Natural killer cell (primary cell): ENCODE measurements around the gene CNPY4. TPM values are rescaled to one million over a fixed set of nuclear protein-coding genes. Genes with fewer than 3 reads are reported as not detected.

Experiments
- ATAC-seq, 3 donors: fragments of 150-1000 bp in 2 of 3; fragments of 200-7000 bp in 1 of 3; cut with Tn5 transposase; 1 replicate in 1 of 3; 2 replicates in 2 of 3; pipeline ENCODE4 v1.10.0; 2021; ENCODE audit warnings: mild to moderate bottlenecking in 2 of 3, moderate library complexity in 2 of 3
- DNase-seq, 2 donors: peaks; one replicate each; pipeline versions ENCODE4 v3.0.0 to v3.0.0-alpha.2; 2013 to 2021; ENCODE audit warnings: mixed read lengths in 1 of 2
- H3K27ac ChIP-seq: one replicate; pipeline ENCODE4 v1.5.1; 2013; ENCODE audit warnings: mild to moderate bottlenecking, low read length
- H3K27me3 ChIP-seq: one replicate; pipeline ENCODE4 v1.6.1; 2013; ENCODE audit warnings: low read length; ENCODE audit not compliant: control insufficient read depth, insufficient read depth
- H3K36me3 ChIP-seq: one replicate; pipeline ENCODE4 v1.6.1; 2013; ENCODE audit warnings: low read length; ENCODE audit not compliant: control insufficient read depth, insufficient read depth
- H3K4me1 ChIP-seq: one replicate; pipeline ENCODE4 v1.6.1; 2013; ENCODE audit warnings: low read length; ENCODE audit not compliant: control insufficient read depth, insufficient read depth
- H3K4me3 ChIP-seq: one replicate; pipeline ENCODE4 v1.5.1; 2013; ENCODE audit warnings: low read length
- H3K9me3 ChIP-seq: one replicate; pipeline ENCODE4 v1.6.1; 2013; ENCODE audit warnings: low read length; ENCODE audit not compliant: control insufficient read depth, insufficient read depth
- H3K27ac Mint-ChIP-seq, 2 donors: one replicate each; pipeline ENCODE4 v1.8.0; 2022; ENCODE audit warnings: mild to moderate bottlenecking in 2 of 2, mixed read lengths in 2 of 2, moderate library complexity in 1 of 2
- H3K27me3 Mint-ChIP-seq, 2 donors: one replicate each; pipeline ENCODE4 v1.8.0; 2022; ENCODE audit warnings: low read depth in 2 of 2, mixed read lengths in 2 of 2
- H3K36me3 Mint-ChIP-seq: one replicate; pipeline ENCODE4 v1.8.0; 2022; ENCODE audit warnings: mixed read lengths
- H3K4me1 Mint-ChIP-seq, 2 donors: one replicate each; pipeline ENCODE4 v1.8.0; 2022; ENCODE audit warnings: mixed read lengths in 2 of 2
- H3K4me3 Mint-ChIP-seq: one replicate; pipeline ENCODE4 v1.8.0; 2022; ENCODE audit warnings: mild to moderate bottlenecking, moderate library complexity, mixed read lengths
- H3K9me3 Mint-ChIP-seq, 2 donors: one replicate each; pipeline ENCODE4 v1.8.0; 2022; ENCODE audit warnings: mixed read lengths in 2 of 2
- CTCF ChIP-seq: fragments of 200-600 bp; IDR thresholded peaks from one replicate; pipeline ENCODE4 v1.8.0; 2022; ENCODE audit warnings: antibody characterized with exemption
- WGBS: methylation state at CpG from one replicate; pipeline ENCODE4 v1.1.7; 2013; ENCODE audit warnings: missing lambda C conversion rate; ENCODE audit not compliant: insufficient coverage; 5-methylcytosine and 5-hydroxymethylcytosine counted together
- intact Hi-C: fragments of 100-400 bp; cut with micrococcal nuclease; formaldehyde crosslinking; loops from one replicate; pipeline ENCODE4 v1.14.2; 2022
- total RNA-seq, 4 donors: library from RNA; stranded (reverse); fragments of 120-200 nt in 1 of 4; gene quantifications; one replicate each; pipeline versions ENCODE4 v1.2.3 to v1.2.4, GENCODE V29; 2013 to 2022

Gene CNPY4
- total RNA-seq, 3 donors from 2014 or later (not counting 1 experiment from before 2014, with no cell fraction given): 19.1 to 25.8 (median 23.9) TPM

GRCh38 chr7:100109521-100110163 is 9.8 kb upstream of the CNPY4 start:
- H3K36me3 ChIP-seq: peaks cover 45% of the 10 kb centered on the region
- intact Hi-C loops: loop anchor here (10.0 kb wide), 1 partner anchor 565 kb away; the partner anchor contains the start of gene GNB2
- no peak for ATAC-seq
- no peaks in the 10 kb centered on the region for H3K36me3 Mint-ChIP-seq
- no peak for TF ChIP-seq CTCF
- H3K9me3 ChIP-seq: no peaks in the 10 kb centered on the region
- H3K27ac ChIP-seq: no peak overlapping the region
- no peak overlapping the region for H3K4me3 ChIP-seq
- no peak overlapping the region for H3K27ac Mint-ChIP-seq
- H3K4me3 Mint-ChIP-seq: no peak overlapping the region
- H3K4me1 ChIP-seq: no peaks in the 10 kb centered on the region
- no peaks in the 10 kb centered on the region for H3K27me3 ChIP-seq
- no peaks in the 10 kb centered on the region for H3K27me3 Mint-ChIP-seq
- DNase-seq: no peak
- no peaks in the 10 kb centered on the region for H3K4me1 Mint-ChIP-seq
- WGBS: 93% methylated on average over 12 of the region's 12 CpGs
- H3K9me3 Mint-ChIP-seq: no peaks in the 10 kb centered on the region

GRCh38 chr7:100111156-100111555 is 8.3 kb upstream of the CNPY4 start:
- no peaks in the 10 kb centered on the region for H3K4me1 ChIP-seq
- no peak overlapping the region for H3K4me3 ChIP-seq
- no peaks in the 10 kb centered on the region for H3K9me3 Mint-ChIP-seq
- TF ChIP-seq CTCF: no peak
- H3K9me3 ChIP-seq: no peaks in the 10 kb centered on the region
- H3K36me3 Mint-ChIP-seq: no peaks in the 10 kb centered on the region
- H3K4me3 Mint-ChIP-seq: no peak overlapping the region
- no peak for DNase-seq
- intact Hi-C loops: no loop called here
- ATAC-seq: no peak
- H3K36me3 ChIP-seq: peaks cover 43% of the 10 kb centered on the region
- no peak overlapping the region for H3K27ac ChIP-seq
- no peak overlapping the region for H3K27ac Mint-ChIP-seq
- no peaks in the 10 kb centered on the region for H3K27me3 Mint-ChIP-seq
- 97% methylated on average over 7 of the region's 7 CpGs for WGBS
- no peaks in the 10 kb centered on the region for H3K4me1 Mint-ChIP-seq
- H3K27me3 ChIP-seq: no peaks in the 10 kb centered on the region

GRCh38 chr7:100111914-100112313 is 7.5 kb upstream of the CNPY4 start:
- no peaks in the 10 kb centered on the region for H3K36me3 Mint-ChIP-seq
- WGBS: 86% methylated on average over 13 of the region's 13 CpGs
- no peak for TF ChIP-seq CTCF

GRCh38 chr7:100115026-100115425 is 4.4 kb upstream of the CNPY4 start:
- no peaks in the 10 kb centered on the region for H3K27me3 Mint-ChIP-seq
- no peak for TF ChIP-seq CTCF

More at GRCh38 chr7:100111914-100112313, 7.5 kb upstream of the CNPY4 start:
- ATAC-seq: no peak
- H3K4me3 ChIP-seq: no peak overlapping the region
- no peak overlapping the region for H3K27ac ChIP-seq
- intact Hi-C loops: no loop called here
- DNase-seq: no peak
- Mint-ChIP-seq H3K4me3 (no peak overlapping the region), H3K27ac (no peak overlapping the region), H3K4me1 (no peaks in the 10 kb centered on the region), H3K9me3 (no peaks in the 10 kb centered on the region), H3K27me3 (no peaks in the 10 kb centered on the region)
- no peaks in the 10 kb centered on the region for H3K4me1 ChIP-seq
- no peaks in the 10 kb centered on the region for H3K27me3 ChIP-seq
- H3K9me3 ChIP-seq: no peaks in the 10 kb centered on the region
- H3K36me3 ChIP-seq: peaks cover 37% of the 10 kb centered on the region

More at GRCh38 chr7:100115026-100115425, 4.4 kb upstream of the CNPY4 start:
- Mint-ChIP-seq H3K36me3 (no peaks in the 10 kb centered on the region), H3K4me1 (peaks cover 15 to 17% of the 10 kb centered on the region in 2 donors), H3K27ac (no peak overlapping the region), H3K9me3 (no peaks in the 10 kb centered on the region), H3K4me3 (no peak overlapping the region)
- ATAC-seq: no peak
- peaks cover 14% of the 10 kb centered on the region for H3K4me1 ChIP-seq
- H3K27me3 ChIP-seq: no peaks in the 10 kb centered on the region
- no peak for DNase-seq
- H3K27ac ChIP-seq: no peak overlapping the region
- H3K9me3 ChIP-seq: no peaks in the 10 kb centered on the region
- peaks cover 22% of the 10 kb centered on the region for H3K36me3 ChIP-seq
- intact Hi-C loops: loop anchor here (5.0 kb wide), 1 partner anchor 33 kb away; the partner anchor contains the start of gene ZNF3
- 95% methylated on average over 7 of the region's 7 CpGs for WGBS
- no peak overlapping the region for H3K4me3 ChIP-seq
